GM12878 (cell line): ENCODE results near the gene HIVEP1. TPM values are rescaled to one million over a fixed set of nuclear protein-coding genes. Genes with fewer than 3 reads are reported as not detected.

Experiments
- DPF2 ChIP-seq: fragments of 450-650 bp; IDR thresholded peaks from 2 replicates; pipeline ENCODE4 v1.6.1; 2017; ENCODE audit warnings: mild to moderate bottlenecking
- JUNB ChIP-seq: IDR thresholded peaks from 2 replicates; pipeline ENCODE4 v1.6.1; 2016; ENCODE audit warnings: antibody characterized with exemption, mild to moderate bottlenecking
- MYC ChIP-seq: IDR thresholded peaks from 2 replicates; pipeline ENCODE4 v1.6.1; 2011; ENCODE audit warnings: mild to moderate bottlenecking, low read length, moderate library complexity, inconsistent platforms; ENCODE audit not compliant: insufficient read depth, insufficient replicate concordance, insufficient read length, severe bottlenecking
- RUNX3 ChIP-seq: IDR thresholded peaks from 2 replicates; pipeline ENCODE4 v1.6.1; 2012; ENCODE audit warnings: low read length, inconsistent platforms
- WRNIP1 ChIP-seq: IDR thresholded peaks from 2 replicates; pipeline ENCODE4 v1.6.1; 2011; ENCODE audit warnings: low read depth, low read length, improper control_type of control experiment, borderline replicate concordance
- polyA plus RNA-seq, 11 experiments: library from polyadenylated mRNA; depleted of rRNA in 4 of 11; unstranded in 6 of 11; stranded (reverse) in 5 of 11; fragments of >200 nt; fragmentation: Nextera tagmentation in 4 of 11; fragmentation: Illumina TruSeq in 1 of 11; extraction: Ambion mirVana in 4 of 11; extraction: Trizol in 1 of 11; gene quantifications; 1 replicate in 1 of 11; 2 replicates in 10 of 11; pipeline versions ENCODE4 v1.2.1 to v1.2.3, GENCODE V29; 2011 to 2016; ENCODE audit warnings: inconsistent platforms in 2 of 11, missing spikeins in 2 of 11, low read depth in 1 of 11
- total RNA-seq, 4 experiments: library from RNA; depleted of rRNA in 3 of 4; stranded (reverse); fragments of >200 nt in 3 of 4; fragmentation: Illumina TruSeq in 1 of 4; extraction: Trizol in 1 of 4; gene quantifications; 2 replicates each; pipeline versions ENCODE4 v1.2.1 to v1.2.3, GENCODE V29; 2013 to 2021
- TF ChIP-seq, protein P1 (sequence below): fragments of 450-650 bp; IDR thresholded peaks from 2 replicates; pipeline ENCODE4 v1.6.1; 2017; ENCODE audit warnings: mild to moderate bottlenecking, moderate library complexity
- TF ChIP-seq, protein P2 (sequence below): fragments of 450-650 bp; IDR thresholded peaks from 2 replicates; pipeline ENCODE4 v1.6.1; 2017; ENCODE audit warnings: mild to moderate bottlenecking, moderate library complexity

HIVEP1 gene
- total and polyA plus RNA-seq, 10 of the 15 experiments (the other 5 are each of a cell fraction or from before 2014, with no cell fraction given): 4.3 to 37.5 (median 21.6) TPM

DNA sequence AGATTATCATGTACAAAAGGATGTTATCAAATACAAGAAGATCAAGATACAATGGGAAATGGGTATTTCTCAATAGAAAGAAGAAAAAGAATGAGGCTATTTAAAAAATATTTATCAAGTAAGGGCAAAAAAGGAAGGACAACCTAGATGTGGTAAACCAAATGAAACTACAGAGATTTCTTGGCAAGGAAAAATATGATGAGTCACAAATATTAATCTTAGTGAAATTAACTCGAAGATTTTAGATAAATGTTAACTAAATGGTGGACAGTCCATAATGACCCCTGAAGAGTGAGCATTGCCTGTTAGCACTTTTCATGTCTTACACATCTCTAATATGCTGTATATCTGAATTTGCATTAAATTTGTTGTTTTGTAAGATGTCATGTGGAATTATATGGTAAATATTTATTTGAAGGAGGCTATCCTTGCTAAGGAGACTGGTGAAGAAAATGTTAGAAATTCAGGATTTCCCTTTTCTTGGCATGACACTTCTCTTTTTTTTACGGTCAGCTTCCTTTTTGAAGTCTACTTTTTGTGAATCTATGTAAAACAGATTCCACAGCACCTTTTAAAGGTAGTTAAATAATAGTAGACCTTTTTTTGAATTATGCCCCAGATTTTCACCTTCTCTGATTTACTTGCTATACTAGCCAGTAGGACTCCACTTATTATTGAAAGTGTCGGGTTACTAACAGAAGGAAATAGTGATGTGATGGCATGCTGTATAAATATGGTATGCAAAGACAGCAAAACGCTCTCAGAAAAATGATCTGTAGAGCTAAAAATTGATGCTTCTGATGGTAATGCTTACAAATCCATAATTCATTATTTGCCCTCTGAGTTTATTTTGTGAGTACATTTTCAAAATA is 120.5 kb downstream of the HIVEP1 start (continued):
- TF ChIP-seq, protein P1, sequence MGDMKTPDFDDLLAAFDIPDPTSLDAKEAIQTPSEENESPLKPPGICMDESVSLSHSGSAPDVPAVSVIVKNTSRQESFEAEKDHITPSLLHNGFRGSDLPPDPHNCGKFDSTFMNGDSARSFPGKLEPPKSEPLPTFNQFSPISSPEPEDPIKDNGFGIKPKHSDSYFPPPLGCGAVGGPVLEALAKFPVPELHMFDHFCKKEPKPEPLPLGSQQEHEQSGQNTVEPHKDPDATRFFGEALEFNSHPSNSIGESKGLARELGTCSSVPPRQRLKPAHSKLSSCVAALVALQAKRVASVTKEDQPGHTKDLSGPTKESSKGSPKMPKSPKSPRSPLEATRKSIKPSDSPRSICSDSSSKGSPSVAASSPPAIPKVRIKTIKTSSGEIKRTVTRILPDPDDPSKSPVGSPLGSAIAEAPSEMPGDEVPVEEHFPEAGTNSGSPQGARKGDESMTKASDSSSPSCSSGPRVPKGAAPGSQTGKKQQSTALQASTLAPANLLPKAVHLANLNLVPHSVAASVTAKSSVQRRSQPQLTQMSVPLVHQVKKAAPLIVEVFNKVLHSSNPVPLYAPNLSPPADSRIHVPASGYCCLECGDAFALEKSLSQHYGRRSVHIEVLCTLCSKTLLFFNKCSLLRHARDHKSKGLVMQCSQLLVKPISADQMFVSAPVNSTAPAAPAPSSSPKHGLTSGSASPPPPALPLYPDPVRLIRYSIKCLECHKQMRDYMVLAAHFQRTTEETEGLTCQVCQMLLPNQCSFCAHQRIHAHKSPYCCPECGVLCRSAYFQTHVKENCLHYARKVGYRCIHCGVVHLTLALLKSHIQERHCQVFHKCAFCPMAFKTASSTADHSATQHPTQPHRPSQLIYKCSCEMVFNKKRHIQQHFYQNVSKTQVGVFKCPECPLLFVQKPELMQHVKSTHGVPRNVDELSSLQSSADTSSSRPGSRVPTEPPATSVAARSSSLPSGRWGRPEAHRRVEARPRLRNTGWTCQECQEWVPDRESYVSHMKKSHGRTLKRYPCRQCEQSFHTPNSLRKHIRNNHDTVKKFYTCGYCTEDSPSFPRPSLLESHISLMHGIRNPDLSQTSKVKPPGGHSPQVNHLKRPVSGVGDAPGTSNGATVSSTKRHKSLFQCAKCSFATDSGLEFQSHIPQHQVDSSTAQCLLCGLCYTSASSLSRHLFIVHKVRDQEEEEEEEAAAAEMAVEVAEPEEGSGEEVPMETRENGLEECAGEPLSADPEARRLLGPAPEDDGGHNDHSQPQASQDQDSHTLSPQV: no peak
- TF ChIP-seq MYC: no peak
- TF ChIP-seq, protein P2, sequence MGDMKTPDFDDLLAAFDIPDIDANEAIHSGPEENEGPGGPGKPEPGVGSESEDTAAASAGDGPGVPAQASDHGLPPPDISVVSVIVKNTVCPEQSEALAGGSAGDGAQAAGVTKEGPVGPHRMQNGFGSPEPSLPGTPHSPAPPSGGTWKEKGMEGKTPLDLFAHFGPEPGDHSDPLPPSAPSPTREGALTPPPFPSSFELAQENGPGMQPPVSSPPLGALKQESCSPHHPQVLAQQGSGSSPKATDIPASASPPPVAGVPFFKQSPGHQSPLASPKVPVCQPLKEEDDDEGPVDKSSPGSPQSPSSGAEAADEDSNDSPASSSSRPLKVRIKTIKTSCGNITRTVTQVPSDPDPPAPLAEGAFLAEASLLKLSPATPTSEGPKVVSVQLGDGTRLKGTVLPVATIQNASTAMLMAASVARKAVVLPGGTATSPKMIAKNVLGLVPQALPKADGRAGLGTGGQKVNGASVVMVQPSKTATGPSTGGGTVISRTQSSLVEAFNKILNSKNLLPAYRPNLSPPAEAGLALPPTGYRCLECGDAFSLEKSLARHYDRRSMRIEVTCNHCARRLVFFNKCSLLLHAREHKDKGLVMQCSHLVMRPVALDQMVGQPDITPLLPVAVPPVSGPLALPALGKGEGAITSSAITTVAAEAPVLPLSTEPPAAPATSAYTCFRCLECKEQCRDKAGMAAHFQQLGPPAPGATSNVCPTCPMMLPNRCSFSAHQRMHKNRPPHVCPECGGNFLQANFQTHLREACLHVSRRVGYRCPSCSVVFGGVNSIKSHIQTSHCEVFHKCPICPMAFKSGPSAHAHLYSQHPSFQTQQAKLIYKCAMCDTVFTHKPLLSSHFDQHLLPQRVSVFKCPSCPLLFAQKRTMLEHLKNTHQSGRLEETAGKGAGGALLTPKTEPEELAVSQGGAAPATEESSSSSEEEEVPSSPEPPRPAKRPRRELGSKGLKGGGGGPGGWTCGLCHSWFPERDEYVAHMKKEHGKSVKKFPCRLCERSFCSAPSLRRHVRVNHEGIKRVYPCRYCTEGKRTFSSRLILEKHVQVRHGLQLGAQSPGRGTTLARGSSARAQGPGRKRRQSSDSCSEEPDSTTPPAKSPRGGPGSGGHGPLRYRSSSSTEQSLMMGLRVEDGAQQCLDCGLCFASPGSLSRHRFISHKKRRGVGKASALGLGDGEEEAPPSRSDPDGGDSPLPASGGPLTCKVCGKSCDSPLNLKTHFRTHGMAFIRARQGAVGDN: no peak
- no peak for TF ChIP-seq WRNIP1
- peak; percentile 47 for TF ChIP-seq JUNB
- peak; percentile 66 for TF ChIP-seq RUNX3
- no peak for TF ChIP-seq DPF2
- TF ChIP-seq, all 136 proteins: peak for 3
